OCI-LY3 (cell line): ENCODE results near the gene SDC4.

ENCODE experiments used
- H2AFZ ChIP-seq: fragments of 200-600, 300-600 bp; shearing (Covaris generic); 2 replicates; pipeline ENCODE4 v1.6.0; 2014; ENCODE audit warnings: antibody characterized with exemption, low read depth, low read length
- H3K27ac ChIP-seq: fragments of 200-600, 300-600 bp; sonication (generic); 2 replicates; pipeline ENCODE4 v1.5.1; 2014; ENCODE audit warnings: mild to moderate bottlenecking, low read length, moderate library complexity, mixed read lengths
- H3K27me3 ChIP-seq: fragments of 200-600, 300-600 bp; sonication (generic); 2 replicates; pipeline ENCODE4 v1.6.1; 2014; ENCODE audit warnings: low read depth, low read length, mixed read lengths
- H3K36me3 ChIP-seq: fragments of 200-600, 300-600 bp; sonication (generic); replicated peaks from 2 replicates; pipeline ENCODE3; 2014; ENCODE audit warnings: low read depth, low read length, mixed read lengths
- H3K4me1 ChIP-seq: fragments of 300-600, 200-600 bp; sonication (generic); 2 replicates; pipeline ENCODE4 v1.6.1; 2014; ENCODE audit warnings: low read length, mixed read lengths
- H3K4me2 ChIP-seq: fragments of 200-600, 300-600 bp; sonication (generic); 2 replicates; pipeline ENCODE4 v1.6.1; 2014; ENCODE audit warnings: low read length, mixed read lengths
- H3K4me3 ChIP-seq: fragments of 300-600, 200-600 bp; sonication (generic); 2 replicates; pipeline ENCODE4 v1.5.1; 2014; ENCODE audit warnings: antibody characterized with exemption, mild to moderate bottlenecking, low read length, moderate library complexity
- H3K79me2 ChIP-seq: fragments of 300-600, 200-600 bp; shearing (Covaris generic); 2 replicates; pipeline ENCODE4 v1.6.1; 2014; ENCODE audit warnings: mild to moderate bottlenecking, low read length, mixed read lengths
- H3K9ac ChIP-seq: fragments of 300-600, 200-600 bp; shearing (Covaris generic); 2 replicates; pipeline ENCODE4 v1.6.0; 2014; ENCODE audit warnings: mild to moderate bottlenecking, low read length, moderate library complexity
- H3K9me3 ChIP-seq: fragments of 200-600, 300-600 bp; shearing (Covaris generic); 2 replicates; pipeline ENCODE4 v1.6.1; 2014; ENCODE audit warnings: low read length, mixed read lengths; ENCODE audit not compliant: insufficient read depth
- H4K20me1 ChIP-seq: fragments of 200-600, 300-600 bp; sonication (generic); 2 replicates; pipeline ENCODE4 v1.6.1; 2016; ENCODE audit warnings: low read length, mixed read lengths; ENCODE audit not compliant: insufficient read depth
- CTCF ChIP-seq: fragments of 200-600, 300-600 bp; sonication (generic); IDR thresholded peaks from 2 replicates; pipeline ENCODE4 v1.5.1; 2014; ENCODE audit warnings: antibody characterized with exemption, low read length, low read depth
- EZH2phosphoT487 ChIP-seq: fragments of 200-600 bp; shearing (Covaris generic); IDR thresholded peaks from 2 replicates; pipeline ENCODE4 v1.6.1; 2018; ENCODE audit warnings: antibody characterized with exemption, mixed run types, low read depth

SDC4 gene

DNA sequence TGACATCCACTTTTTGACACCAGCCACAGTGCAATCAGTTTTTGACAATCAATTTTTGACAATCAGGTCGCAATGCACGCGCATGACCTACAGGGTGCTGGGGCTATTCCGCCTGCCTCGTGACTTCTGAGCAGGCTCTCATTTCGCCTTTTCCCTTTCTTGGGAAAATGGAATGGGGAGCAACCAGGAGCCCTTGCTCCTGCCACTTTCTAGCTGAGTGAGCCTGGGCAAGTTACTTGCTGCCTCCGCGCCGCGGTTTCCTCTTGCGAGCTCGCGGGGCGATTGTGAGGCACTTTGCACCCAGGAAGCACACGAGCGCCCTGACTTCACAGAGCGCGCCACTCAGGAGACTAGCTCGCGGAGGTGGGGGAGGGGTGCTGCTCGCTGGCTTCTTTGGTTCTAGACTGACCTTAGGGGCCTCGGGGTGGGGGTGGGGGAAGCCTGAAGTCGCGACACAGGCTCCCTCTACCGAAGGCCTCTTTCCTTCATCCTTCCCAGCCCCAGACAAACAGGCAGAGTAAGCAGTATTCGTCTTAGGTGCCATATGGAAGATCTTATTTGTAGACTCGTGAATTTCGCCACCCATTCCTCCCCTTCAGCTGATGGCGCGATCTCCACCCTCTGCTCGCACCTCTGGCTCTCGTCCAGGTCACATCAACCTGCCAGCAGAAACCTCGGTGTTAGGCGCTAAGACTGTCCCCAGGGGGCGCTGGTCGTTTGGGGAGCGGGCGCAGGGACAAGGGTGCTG lies 25.3 kb upstream of the SDC4 start:
- H3K27ac ChIP-seq = no peak overlapping the region
- H3K79me2 ChIP-seq = peaks cover 9% of the 10 kb centered on the region; the same call in 1 of the 2 replicates
- 0 out of 2 replicates have a peak overlapping the region, but pooled peaks have one; percentile 9 for H2AFZ ChIP-seq
- H3K4me3 ChIP-seq = peak overlapping the region; percentile 71
- peaks cover 30% of the 10 kb centered on the region for H3K4me1 ChIP-seq
- TF ChIP-seq CTCF (peak; percentile 98), EZH2phosphoT487 (no peak)
- peak overlapping the region; percentile 41 for H3K9ac ChIP-seq
- no peaks in the 10 kb centered on the region for H3K9me3 ChIP-seq
- H3K36me3 ChIP-seq = peaks cover 23% of the 10 kb centered on the region
- H3K4me2 ChIP-seq = peak overlapping the region; percentile 74
- H4K20me1 ChIP-seq = peaks cover 21% of the 10 kb centered on the region
- peaks cover 16% of the 10 kb centered on the region for H3K27me3 ChIP-seq

DNA sequence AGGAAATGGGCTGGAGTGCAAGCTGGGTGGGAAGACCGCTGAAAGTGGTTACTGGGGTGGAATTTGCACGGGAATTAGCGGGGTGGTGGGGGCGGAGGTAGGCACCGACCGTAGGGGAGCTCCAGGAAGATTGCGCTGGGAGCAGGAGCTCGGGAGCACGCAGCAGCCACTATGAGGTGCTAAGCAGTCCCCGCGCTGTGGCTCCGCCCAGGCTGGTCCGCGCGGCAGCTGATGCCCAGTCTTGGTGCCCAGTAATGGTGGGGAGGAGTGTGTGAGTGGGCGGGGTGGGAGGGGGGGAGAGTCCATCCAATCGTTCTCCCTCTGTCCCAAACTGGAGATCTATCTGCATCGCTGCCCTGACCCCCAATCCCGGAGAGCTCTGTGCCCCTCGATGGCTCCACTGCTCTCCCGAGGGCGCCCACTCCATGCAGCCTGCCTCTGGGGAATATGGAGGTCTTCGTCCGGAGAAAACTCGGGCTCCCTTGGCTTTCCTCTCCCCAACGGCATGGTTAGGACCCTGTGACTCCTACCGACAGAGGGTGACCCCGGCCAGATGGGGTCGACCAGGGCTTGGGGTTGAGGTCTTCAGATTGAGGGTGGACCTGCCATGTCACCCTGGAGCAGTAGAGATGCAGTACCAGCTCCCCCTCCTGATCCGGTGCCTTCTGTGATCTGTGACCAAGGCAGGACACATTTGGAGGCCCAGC lies 24.6 kb upstream of the SDC4 start:
- Histone ChIP-seq H3K27ac (no peak overlapping the region), H3K4me2 (peak overlapping the region; percentile 74), H3K36me3 (peaks cover 20% of the 10 kb centered on the region), H4K20me1 (peaks cover 25% of the 10 kb centered on the region), H3K27me3 (peaks cover 16% of the 10 kb centered on the region), H2AFZ (no peak overlapping the region), H3K79me2 (peaks cover 9% of the 10 kb centered on the region; the same call in 1 of the 2 replicates), H3K9ac (no peak overlapping the region), H3K4me1 (peaks cover 35% of the 10 kb centered on the region), H3K9me3 (no peaks in the 10 kb centered on the region), H3K4me3 (peak overlapping the region; percentile 71)
- no peak for TF ChIP-seq EZH2phosphoT487
- no peak for TF ChIP-seq CTCF

- Histone ChIP-seq H3K27me3 (peaks cover 16% of the 10 kb centered on the region), H3K36me3 (peaks cover 26% of the 10 kb centered on the region), H3K27ac (no peak overlapping the region), H3K4me3 (no peak overlapping the region), H3K4me1 (peaks cover 41% of the 10 kb centered on the region), H4K20me1 (peaks cover 30% of the 10 kb centered on the region), H2AFZ (no peak overlapping the region), H3K4me2 (no peak overlapping the region), H3K79me2 (peaks cover 11% of the 10 kb centered on the region; the same call in 1 of the 2 replicates), H3K9ac (no peak overlapping the region), H3K9me3 (no peaks in the 10 kb centered on the region)
- TF ChIP-seq CTCF = no peak
- TF ChIP-seq EZH2phosphoT487 = no peak
These were observed 24.0 kb upstream of the SDC4 start for GRCh38 chr20:45372241-45372640.

- H3K9me3 ChIP-seq = no peaks in the 10 kb centered on the region
- no peak overlapping the region for H3K4me2 ChIP-seq
- H3K9ac ChIP-seq = no peak overlapping the region
- no peak overlapping the region for H3K4me3 ChIP-seq
- H3K4me1 ChIP-seq = peaks cover 55% of the 10 kb centered on the region
- peaks cover 24% of the 10 kb centered on the region for H3K79me2 ChIP-seq
- H3K27me3 ChIP-seq = peaks cover 31% of the 10 kb centered on the region
- H4K20me1 ChIP-seq = peaks cover 45% of the 10 kb centered on the region
- H2AFZ ChIP-seq = no peak overlapping the region
- no peak overlapping the region for H3K27ac ChIP-seq
- TF ChIP-seq CTCF = no peak
- TF ChIP-seq EZH2phosphoT487 = no peak
- H3K36me3 ChIP-seq = peaks cover 42% of the 10 kb centered on the region
These were observed 22.4 kb upstream of the SDC4 start for GRCh38 chr20:45370571-45371160.
